ENCODE results near the gene CHAD.
A peak's percentile ranks its signal among the peaks of the same experiment; 100 is the strongest.
"Not testable (repeated sequence)": the region's sequence is repeated elsewhere in the genome, so short reads cannot be mapped to it uniquely, and the experiment has no call there.

CHAD gene

DNA sequence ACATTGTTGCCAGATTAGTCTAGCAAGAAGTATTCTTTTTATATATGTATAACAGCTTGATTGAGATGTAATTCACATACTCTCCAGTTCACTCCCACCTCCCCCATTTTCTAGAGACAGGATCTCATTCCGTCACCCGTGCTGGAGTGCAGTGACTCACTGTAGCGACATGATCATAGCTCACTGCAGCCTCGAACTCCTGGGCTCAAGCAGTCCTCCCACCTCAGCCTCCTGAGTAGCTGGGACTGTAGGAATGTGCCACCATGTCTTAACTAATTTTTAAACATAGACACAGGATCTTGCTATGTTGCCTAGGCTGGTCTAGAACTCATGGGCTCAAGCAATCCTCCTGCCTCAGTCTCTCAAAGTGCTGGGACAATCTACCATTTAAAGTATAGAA lies 6.7 kb upstream of the CHAD start:
- no peak overlapping the region for H3K27ac ChIP-seq
- H3K4me2 ChIP-seq = no peak overlapping the region
- no peak overlapping the region for H3K9ac ChIP-seq
- no peak overlapping the region for H3K4me3 ChIP-seq
- H3K27me3 ChIP-seq = no peaks in the 10 kb centered on the region
- no peaks in the 10 kb centered on the region for H4K20me1 ChIP-seq
- H3K4me1 ChIP-seq = peaks cover 32% of the 10 kb centered on the region
- no peaks in the 10 kb centered on the region for H3K9me3 ChIP-seq
- TF ChIP-seq Cebpa-rat (IDR thresholded peaks at IDR 0.05) = no peak
- peaks cover 8% of the 10 kb centered on the region for H3K36me3 ChIP-seq

DNA sequence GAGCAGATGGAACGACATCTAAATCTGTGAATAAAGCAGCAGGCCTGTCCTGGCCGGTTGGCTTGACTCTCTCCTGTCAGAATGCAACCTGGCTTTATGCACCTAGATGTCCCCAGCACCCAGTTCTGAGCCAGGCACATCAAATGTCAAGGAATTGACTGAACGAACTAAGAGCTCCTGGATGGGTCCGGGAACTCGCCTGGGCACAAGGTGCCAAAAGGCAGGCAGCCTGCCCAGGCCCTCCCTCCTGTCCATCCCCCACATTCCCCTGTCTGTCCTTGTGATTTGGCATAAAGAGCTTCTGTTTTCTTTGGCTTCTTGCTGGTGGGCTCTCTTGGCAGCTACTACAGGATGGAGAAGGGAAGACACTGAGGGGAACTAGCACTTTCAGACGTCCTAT lies 5.8 kb upstream of the CHAD start:
- Histone ChIP-seq H3K27ac (no peak overlapping the region), H3K4me3 (no peak overlapping the region), H3K27me3 (peaks cover 8% of the 10 kb centered on the region; the same call in 1 of the 2 replicates), H3K9me3 (no peaks in the 10 kb centered on the region), H3K4me2 (no peak overlapping the region), H4K20me1 (no peaks in the 10 kb centered on the region), H3K9ac (no peak overlapping the region), H3K4me1 (peaks cover 23% of the 10 kb centered on the region), H3K36me3 (peaks cover 4% of the 10 kb centered on the region; the same call in 1 of the 2 replicates)
- no peak for TF ChIP-seq Cebpa-rat (IDR thresholded peaks at IDR 0.05)

DNA sequence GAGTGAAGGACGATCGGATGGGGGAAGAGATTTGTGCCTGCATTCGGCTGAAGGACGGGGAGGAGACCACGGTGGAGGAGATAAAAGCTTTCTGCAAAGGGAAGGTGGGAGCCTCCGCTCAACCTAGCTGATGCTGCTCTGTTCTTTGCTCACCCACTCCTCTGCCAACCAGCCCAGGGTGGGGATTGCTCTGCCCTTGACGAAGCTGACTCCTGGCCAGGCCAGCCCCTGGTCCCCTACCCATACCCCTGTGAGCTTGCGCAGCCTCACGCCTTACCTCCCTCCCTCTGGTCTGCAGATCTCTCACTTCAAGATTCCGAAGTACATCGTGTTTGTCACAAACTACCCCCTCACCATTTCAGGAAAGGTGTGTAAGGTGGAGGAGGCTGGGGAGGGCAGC lies 5.2 kb upstream of the CHAD start:
- H3K27me3 ChIP-seq = peaks cover 14% of the 10 kb centered on the region
- H3K27ac ChIP-seq = no peak overlapping the region
- H3K9me3 ChIP-seq = no peaks in the 10 kb centered on the region
- no peak overlapping the region for H3K4me2 ChIP-seq
- no peak overlapping the region for H3K9ac ChIP-seq
- TF ChIP-seq Cebpa-rat (IDR thresholded peaks at IDR 0.05) = no peak
- H3K4me3 ChIP-seq = no peak overlapping the region
- H3K4me1 ChIP-seq = peaks cover 23% of the 10 kb centered on the region
- peaks cover 4% of the 10 kb centered on the region; the same call in 1 of the 2 replicates for H3K36me3 ChIP-seq
- H4K20me1 ChIP-seq = no peaks in the 10 kb centered on the region

DNA sequence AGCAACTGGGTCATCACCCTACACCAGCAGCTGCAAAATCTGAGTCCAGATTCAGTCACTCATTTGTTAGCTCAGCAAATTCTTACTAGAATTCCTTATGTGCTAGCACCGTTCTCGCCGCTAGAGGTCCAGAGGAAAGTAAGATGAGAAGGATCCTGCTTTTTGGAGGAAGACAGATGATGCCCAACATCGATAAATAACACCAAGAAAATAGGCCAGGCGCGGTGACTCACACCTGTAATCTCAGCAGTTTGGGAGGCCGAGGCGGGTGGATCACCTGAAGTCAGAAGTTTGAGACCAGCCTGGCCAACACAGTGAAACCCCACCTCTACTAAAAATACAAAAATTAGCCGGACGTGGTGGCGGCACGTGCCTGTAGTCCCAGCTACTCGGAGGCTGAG lies 4.1 kb upstream of the CHAD start:
- H3K4me3 ChIP-seq, H3K4me2 ChIP-seq, H3K36me3 ChIP-seq, H4K20me1 ChIP-seq, H3K9me3 ChIP-seq, H3K27ac ChIP-seq, H3K9ac ChIP-seq: not testable (repeated sequence)
- Histone ChIP-seq H3K4me1 (peaks cover 15% of the 10 kb centered on the region), H3K27me3 (peaks cover 26% of the 10 kb centered on the region)

DNA sequence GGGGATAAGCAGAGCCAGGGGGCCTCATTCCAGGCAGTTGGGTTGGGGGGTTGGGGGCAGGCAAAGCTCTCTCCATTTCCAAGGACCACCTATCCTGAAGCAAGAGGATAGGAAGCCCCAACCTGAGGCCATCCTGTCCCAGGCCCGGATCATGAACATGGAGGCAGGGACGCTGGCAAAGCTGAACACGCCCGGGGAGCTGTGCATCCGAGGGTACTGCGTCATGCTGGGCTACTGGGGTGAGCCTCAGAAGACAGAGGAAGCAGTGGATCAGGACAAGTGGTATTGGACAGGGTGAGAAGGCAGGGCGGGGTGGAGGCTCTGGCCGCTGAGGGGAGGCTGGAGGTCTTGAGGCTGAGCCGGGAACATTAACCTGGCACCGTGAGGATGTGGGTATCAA lies 3.6 kb upstream of the CHAD start:
- no peak overlapping the region for H3K4me2 ChIP-seq
- TF ChIP-seq Cebpa-rat (IDR thresholded peaks at IDR 0.05) = no peak

DNA sequence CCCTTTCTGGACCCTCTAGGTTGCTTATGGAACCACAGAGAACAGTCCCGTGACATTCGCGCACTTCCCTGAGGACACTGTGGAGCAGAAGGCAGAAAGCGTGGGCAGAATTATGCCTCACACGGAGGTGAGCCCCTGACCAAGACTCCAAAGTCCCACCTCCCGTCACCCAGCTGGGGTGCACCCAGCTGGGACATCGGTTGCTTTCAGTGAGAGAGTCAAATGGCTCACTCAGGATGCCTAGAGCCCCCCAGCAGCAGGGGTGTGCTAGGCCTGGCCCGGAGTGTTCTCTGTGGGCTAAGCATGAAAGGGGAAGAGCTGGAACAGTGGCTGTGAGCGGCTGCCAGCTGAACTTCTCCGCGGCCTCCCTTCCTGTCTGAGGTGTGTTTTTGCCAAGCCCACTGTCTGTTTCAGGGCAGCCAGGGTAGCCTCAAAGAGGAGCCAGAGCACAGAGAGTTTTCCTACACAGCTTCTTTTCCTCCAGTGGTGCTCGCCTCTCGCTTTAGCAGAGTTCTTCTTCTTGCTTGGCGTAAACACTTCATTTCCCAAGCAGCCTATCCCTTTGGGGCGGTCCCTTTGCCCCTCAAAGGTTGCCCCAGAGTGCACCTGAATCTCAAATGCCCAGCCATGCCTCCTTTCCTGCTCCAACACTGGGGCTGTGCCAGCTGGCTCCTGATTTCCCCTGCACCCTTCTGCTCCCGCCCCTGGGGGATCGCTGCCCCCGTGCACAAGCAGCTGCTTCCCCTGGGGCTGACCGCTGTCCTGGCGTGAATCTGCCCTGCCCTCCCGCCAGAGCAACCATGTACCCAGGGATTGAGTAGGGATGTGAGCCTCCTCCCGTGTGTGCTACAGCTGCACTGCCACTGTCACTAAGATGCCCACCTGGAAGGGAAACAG lies 2.6 kb upstream of the CHAD start:
- no peak overlapping the region for H3K27ac ChIP-seq
- H3K27me3 ChIP-seq = peaks cover 29% of the 10 kb centered on the region
- H3K4me1 ChIP-seq = peaks cover 15% of the 10 kb centered on the region
- H3K9ac ChIP-seq = no peak overlapping the region
- no peak for TF ChIP-seq Cebpa-rat (IDR thresholded peaks at IDR 0.05)
- H3K36me3 ChIP-seq = peaks cover 4% of the 10 kb centered on the region; the same call in 1 of the 2 replicates
- no peaks in the 10 kb centered on the region for H4K20me1 ChIP-seq
- H3K9me3 ChIP-seq = no peaks in the 10 kb centered on the region
- no peak overlapping the region for H3K4me3 ChIP-seq
- peak overlapping the region; percentile 52 for H3K4me2 ChIP-seq

More for the DNA sequence above, 3.6 kb upstream of the CHAD start:
- peaks cover 15% of the 10 kb centered on the region for H3K4me1 ChIP-seq
- H3K9me3 ChIP-seq = no peaks in the 10 kb centered on the region
- peaks cover 4% of the 10 kb centered on the region; the same call in 1 of the 2 replicates for H3K36me3 ChIP-seq
- H3K27me3 ChIP-seq = peaks cover 29% of the 10 kb centered on the region
- H4K20me1 ChIP-seq = no peaks in the 10 kb centered on the region
- no peak overlapping the region for H3K9ac ChIP-seq
- H3K4me3 ChIP-seq = no peak overlapping the region
- H3K27ac ChIP-seq = no peak overlapping the region

DNA sequence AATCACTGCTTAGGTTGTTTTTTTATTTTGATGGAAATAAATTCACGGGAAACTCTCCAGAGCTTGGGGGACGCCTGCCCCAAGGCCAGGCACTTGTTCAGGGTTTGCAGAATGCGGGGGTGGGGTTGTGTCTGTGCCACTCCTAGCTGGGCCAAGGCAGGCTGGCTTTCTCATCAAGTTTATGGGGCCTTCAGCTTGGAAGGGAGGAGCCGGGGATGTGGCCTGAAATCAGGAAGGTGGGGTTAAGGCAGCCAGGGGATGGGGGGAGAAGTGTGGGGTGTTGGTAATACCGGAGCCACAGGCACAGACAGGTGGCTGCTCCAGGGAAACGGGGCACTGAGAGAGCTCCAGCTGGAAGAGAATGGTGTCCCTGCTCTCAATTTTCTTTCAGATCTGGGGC lies 1.7 kb upstream of the CHAD start:
- Histone ChIP-seq H3K36me3 (peaks cover 4% of the 10 kb centered on the region; the same call in 1 of the 2 replicates), H3K4me3 (no peak overlapping the region), H4K20me1 (no peaks in the 10 kb centered on the region), H3K9ac (no peak overlapping the region), H3K27ac (no peak overlapping the region), H3K4me2 (no peak overlapping the region; the same call in 1 of the 2 replicates), H3K9me3 (no peaks in the 10 kb centered on the region), H3K27me3 (peaks cover 29% of the 10 kb centered on the region), H3K4me1 (peaks cover 15% of the 10 kb centered on the region)
- TF ChIP-seq Cebpa-rat (IDR thresholded peaks at IDR 0.05) = no peak

DNA sequence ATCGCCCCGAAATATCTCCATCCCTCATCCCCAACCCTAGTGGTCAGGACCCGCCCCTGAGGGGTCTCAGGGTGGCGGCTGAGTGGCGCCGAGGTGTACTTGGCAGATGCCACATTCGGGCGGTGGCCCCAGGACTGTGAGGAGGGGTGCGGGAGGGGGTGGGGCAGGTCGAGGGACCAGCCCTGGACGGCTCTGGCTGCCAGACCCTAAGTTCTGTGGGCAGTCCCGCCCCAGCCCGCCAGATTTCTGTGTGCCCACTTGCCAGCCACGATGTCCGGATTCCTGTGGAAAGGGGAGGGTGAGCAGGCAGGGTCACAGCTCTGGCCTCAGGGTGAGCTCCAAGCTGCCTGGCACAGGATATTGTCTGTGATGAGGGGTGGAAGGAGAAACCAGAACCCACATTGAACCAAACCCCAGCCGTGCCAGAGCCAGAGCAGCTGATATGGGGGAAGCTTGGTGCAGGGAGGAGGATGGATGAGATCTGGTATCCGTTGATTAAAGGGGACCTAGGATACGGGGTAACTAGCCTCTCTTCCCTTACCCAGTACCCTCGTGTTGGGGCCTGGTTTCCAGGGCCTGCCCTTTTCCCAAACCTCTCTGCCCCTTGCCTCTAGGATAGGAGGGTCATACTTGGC lies 1.1 kb upstream of the CHAD start:
- no peak for TF ChIP-seq Cebpa-rat (IDR thresholded peaks at IDR 0.05)
- Histone ChIP-seq H4K20me1 (no peaks in the 10 kb centered on the region), H3K4me2 (no peak overlapping the region), H3K4me1 (peaks cover 15% of the 10 kb centered on the region), H3K27me3 (peaks cover 29% of the 10 kb centered on the region), H3K9ac (no peak overlapping the region), H3K36me3 (peaks cover 4% of the 10 kb centered on the region; the same call in 1 of the 2 replicates), H3K9me3 (no peaks in the 10 kb centered on the region), H3K27ac (no peak overlapping the region), H3K4me3 (no peak overlapping the region)

DNA sequence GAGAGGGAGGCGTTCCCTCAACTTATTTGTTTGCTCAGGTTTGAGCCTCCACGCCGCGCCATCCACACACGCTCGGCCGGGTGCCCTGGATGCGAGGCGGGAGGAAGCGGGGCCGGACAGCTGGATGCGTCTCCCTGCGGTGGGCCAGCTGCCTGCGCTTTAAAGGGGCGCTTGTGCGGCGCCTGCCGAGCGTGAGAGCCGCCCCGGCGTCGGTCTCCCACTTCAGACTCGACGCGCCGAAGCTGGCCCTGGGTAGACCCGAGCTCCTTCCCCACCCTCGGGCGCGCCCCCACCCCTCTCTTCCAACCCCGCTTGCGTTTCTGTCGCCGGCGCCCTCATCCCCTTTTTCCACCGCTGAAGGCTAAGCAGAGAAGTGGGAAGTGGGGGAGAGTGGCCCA lies 527 bp upstream of the CHAD start:
- no peak overlapping the region for H3K27ac ChIP-seq
- H3K4me1 ChIP-seq = peaks cover 15% of the 10 kb centered on the region
- peaks cover 4% of the 10 kb centered on the region; the same call in 1 of the 2 replicates for H3K36me3 ChIP-seq
- TF ChIP-seq Cebpa-rat (IDR thresholded peaks at IDR 0.05) = no peak
- H4K20me1 ChIP-seq = no peaks in the 10 kb centered on the region
- no peak overlapping the region for H3K9ac ChIP-seq
- no peaks in the 10 kb centered on the region for H3K9me3 ChIP-seq
- no peak overlapping the region for H3K4me2 ChIP-seq
- peaks cover 29% of the 10 kb centered on the region for H3K27me3 ChIP-seq
- no peak overlapping the region for H3K4me3 ChIP-seq

DNA sequence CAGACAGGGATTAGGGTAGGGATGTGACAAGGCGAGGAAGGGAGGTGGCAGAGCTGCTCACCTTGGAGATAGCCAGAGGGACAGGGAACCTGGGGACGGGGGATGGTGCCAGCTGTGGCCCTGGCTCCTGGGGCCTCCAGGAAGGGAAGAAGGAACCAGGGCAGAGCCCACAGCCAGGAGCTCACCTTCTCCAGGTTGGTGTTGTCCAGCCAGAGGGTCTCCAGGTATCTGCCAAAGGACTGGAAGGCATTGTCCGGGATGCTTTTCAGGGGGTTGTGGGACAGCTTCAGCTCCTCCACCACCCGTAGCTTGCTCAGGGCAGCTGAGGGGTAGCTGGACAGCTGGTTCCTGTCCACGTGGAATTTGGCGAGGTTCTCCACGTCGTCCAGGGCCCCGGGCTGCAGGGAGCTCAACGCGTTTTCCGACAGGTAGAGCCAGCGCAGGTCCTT lies 801 bp downstream of the CHAD start:
- no peak overlapping the region for H3K27ac ChIP-seq
- H3K4me3 ChIP-seq = no peak overlapping the region
- H3K9ac ChIP-seq = no peak overlapping the region
- H3K27me3 ChIP-seq = peaks cover 29% of the 10 kb centered on the region
- H3K36me3 ChIP-seq = no peaks in the 10 kb centered on the region
- peaks cover 15% of the 10 kb centered on the region for H3K4me1 ChIP-seq
- no peaks in the 10 kb centered on the region for H4K20me1 ChIP-seq
- H3K4me2 ChIP-seq = no peak overlapping the region
- no peak for TF ChIP-seq Cebpa-rat (IDR thresholded peaks at IDR 0.05)
- H3K9me3 ChIP-seq = no peaks in the 10 kb centered on the region
